HG03097 (cell line): ENCODE results near the gene SORCS3.

Experiments used
- ATAC-seq: cut with Tn5 transposase; IDR thresholded peaks from one replicate; pipeline ENCODE4 v1.9.1; 2021; ENCODE audit not compliant: unreplicated experiment, low FRiP score

The SORCS3 gene

GRCh38 chr10:104641187-104641936, at the start of gene SORCS3:
TSS of gene SORCS3 (plus strand) at chr10:104641290.
- ATAC-seq, result no peak

- ATAC-seq, result no peak
These were observed 49.6 kb upstream of the SORCS3 start for GRCh38 chr10:104591441-104591840.

GRCh38 chr10:104601166-104601565, 39.9 kb upstream of the SORCS3 start:
- ATAC-seq, result no peak

GRCh38 chr10:104608091-104608828, 32.8 kb upstream of the SORCS3 start:
- ATAC-seq, result no peak

GRCh38 chr10:104612571-104613205, 28.4 kb upstream of the SORCS3 start:
- no peak for ATAC-seq

- no peak for ATAC-seq
These were observed 27.7 kb upstream of the SORCS3 start for GRCh38 chr10:104613406-104613805.

GRCh38 chr10:104614245-104614831, 26.8 kb upstream of the SORCS3 start:
- ATAC-seq, result no peak

- ATAC-seq, result no peak
These were observed 26.0 kb upstream of the SORCS3 start for GRCh38 chr10:104615136-104615535.

GRCh38 chr10:104617831-104618230, 23.3 kb upstream of the SORCS3 start:
- no peak for ATAC-seq

GRCh38 chr10:104622175-104622574, 18.9 kb upstream of the SORCS3 start:
- ATAC-seq, result no peak

GRCh38 chr10:104622598-104623209, 18.4 kb upstream of the SORCS3 start:
- ATAC-seq, result no peak

GRCh38 chr10:104630731-104631130, 10.4 kb upstream of the SORCS3 start:
- ATAC-seq, result no peak

- ATAC-seq, result no peak
These were observed 9.1 kb upstream of the SORCS3 start for GRCh38 chr10:104631946-104632345.

- no peak for ATAC-seq
These were observed 2.1 kb upstream of the SORCS3 start for GRCh38 chr10:104638861-104639589.

- no peak for ATAC-seq
These were observed 1.3 kb upstream of the SORCS3 start for GRCh38 chr10:104639590-104640338.

- no peak for ATAC-seq
These were observed 527 bp upstream of the SORCS3 start for GRCh38 chr10:104640339-104641186.

GRCh38 chr10:104641937-104642657, 1.0 kb downstream of the SORCS3 start:
- no peak for ATAC-seq
